Measurements from ENCODE around the gene ZNF311. TPM values are rescaled to one million over a fixed set of nuclear protein-coding genes. Genes with fewer than 3 reads are reported as not detected.
A peak's percentile ranks its signal among the peaks of the same experiment; 100 is the strongest.

ZNF311 gene
- total RNA-seq (1 to 10 TPM in 1 of 6 donors, under 1 TPM in 5; 0.19 to 1.2 (median 0.35) TPM), polyA plus RNA-seq (1 to 10 TPM in 1 of 2 donors, under 1 TPM in 1; 0.92 to 1.1 TPM)

DNA sequence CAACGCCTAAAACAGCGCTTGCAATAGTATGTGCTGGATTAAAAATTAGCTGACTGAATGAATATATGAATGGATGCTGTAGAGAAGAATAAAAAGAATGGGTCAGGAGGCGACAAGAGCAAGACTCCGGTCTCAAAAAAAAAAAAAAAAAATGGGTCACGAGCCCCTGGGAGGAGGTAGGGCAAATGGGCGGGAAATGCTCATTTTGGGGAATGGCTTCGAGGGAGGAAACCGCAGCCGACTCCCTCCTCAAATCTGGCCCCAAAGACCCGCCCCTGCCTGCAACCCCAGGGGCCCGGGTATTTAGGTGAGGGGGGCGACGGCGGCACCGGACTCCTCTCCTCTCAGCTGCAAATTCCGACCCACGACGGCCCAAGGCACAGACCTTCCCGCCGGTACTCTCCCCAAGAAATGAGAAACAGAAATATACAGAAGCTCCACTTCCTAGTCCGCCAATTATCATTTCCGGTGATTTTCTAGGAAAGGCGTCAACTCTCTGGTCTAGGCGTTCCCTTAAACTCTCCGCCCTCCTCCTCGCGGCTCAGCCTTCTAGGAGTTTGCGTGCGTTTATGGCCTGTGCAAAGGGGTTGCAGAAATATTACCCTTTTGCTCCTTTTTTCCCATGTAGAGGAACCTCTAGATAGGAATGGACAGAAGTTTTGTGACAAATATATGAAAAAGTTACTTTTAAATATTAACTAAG lies at the start of gene ZNF311:
ZNF311 (minus strand) TSS at position 133 of the 703 bp plus-strand sequence. CDS start 1,361 bp downstream, outside the sequence.
- Histone ChIP-seq H3K27ac (no peak within 1 kb of the TSS), H3K36me3 (no peaks in the 10 kb centered on the region), H3K4me1 (peaks cover 0 to 4% (median 3%) of the 10 kb centered on the region in 3 donors), H3K4me3 (peak within 1 kb of the TSS; percentile 28 to 56 (median 43)), H3K9me3 (no peaks in the 10 kb centered on the region), H3K27me3 (peaks cover 0 to 10% (median 0%) of the 10 kb centered on the region in 4 donors)
- intact Hi-C loops (cut with DNase I): no loop called here
- WGBS, 2 donors: 8 to 10% methylated on average over 29 of the region's 29 CpGs
- TF ChIP-seq, protein P1, sequence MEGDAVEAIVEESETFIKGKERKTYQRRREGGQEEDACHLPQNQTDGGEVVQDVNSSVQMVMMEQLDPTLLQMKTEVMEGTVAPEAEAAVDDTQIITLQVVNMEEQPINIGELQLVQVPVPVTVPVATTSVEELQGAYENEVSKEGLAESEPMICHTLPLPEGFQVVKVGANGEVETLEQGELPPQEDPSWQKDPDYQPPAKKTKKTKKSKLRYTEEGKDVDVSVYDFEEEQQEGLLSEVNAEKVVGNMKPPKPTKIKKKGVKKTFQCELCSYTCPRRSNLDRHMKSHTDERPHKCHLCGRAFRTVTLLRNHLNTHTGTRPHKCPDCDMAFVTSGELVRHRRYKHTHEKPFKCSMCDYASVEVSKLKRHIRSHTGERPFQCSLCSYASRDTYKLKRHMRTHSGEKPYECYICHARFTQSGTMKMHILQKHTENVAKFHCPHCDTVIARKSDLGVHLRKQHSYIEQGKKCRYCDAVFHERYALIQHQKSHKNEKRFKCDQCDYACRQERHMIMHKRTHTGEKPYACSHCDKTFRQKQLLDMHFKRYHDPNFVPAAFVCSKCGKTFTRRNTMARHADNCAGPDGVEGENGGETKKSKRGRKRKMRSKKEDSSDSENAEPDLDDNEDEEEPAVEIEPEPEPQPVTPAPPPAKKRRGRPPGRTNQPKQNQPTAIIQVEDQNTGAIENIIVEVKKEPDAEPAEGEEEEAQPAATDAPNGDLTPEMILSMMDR (IDR thresholded peaks at IDR 0.05): no peak
- DNase-seq (peak in 5 of 6 donors; percentile 47 to 75 (median 51)), ATAC-seq (peak; percentile 98 to 100 (median 100)), FAIRE-seq (peak; percentile 66)

DNA sequence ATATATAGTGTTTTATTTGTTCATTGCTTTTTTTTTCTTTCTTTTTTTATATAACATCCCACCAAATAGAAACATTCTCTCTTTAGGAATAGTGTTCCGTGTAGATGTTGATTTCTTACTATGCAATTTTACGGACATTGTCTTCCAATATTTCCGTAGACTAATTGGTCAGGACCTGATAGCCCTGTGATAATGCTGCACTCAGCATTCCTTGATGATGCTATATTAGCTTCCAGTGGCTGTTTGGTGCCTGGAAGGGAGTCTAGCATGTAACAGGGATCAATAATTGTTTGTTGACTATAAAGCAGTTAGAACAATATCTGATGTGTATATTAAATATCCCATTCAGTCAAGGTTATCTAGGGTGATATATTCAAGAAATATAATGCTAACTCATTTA lies 46.6 kb upstream of the ZNF311 start:
- FAIRE-seq (no peak), ATAC-seq (no peak), DNase-seq (no peak)
- peaks cover 0 to 4% (median 0%) of the 10 kb centered on the region in 4 donors for H3K9me3 ChIP-seq
- no peaks in the 10 kb centered on the region for H3K36me3 ChIP-seq
- WGBS, 2 donors: 57 to 75% methylated on average over 3 of the region's 3 CpGs
- H3K4me3 ChIP-seq: no peak overlapping the region
- H3K27me3 ChIP-seq: peaks cover 0 to 19% (median 0%) of the 10 kb centered on the region in 4 donors
- no peak overlapping the region for H3K27ac ChIP-seq
- TF ChIP-seq, protein P1 (IDR thresholded peaks at IDR 0.05): no peak
- intact Hi-C loops (cut with DNase I): no loop called here
- H3K4me1 ChIP-seq: no peaks in the 10 kb centered on the region

DNA sequence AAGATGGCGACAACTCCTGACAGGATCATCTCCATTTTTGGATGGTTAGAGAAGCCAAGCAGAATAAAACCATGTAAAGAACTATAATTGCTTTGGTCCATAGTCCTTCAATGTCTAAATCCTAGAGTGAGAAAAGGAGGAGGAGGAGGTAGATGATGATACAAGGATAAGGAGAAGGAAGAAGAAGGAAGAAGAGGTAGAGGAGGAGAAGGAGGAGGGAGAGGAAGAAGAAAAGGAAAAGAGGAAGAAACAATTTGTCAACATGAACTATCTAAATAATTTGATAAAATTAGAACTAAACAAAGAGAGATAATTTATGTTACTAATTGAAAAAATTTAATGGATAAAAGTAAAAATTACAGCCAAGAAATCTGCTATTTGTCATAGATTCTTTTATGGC lies 40.0 kb upstream of the ZNF311 start, which contains the start of gene OR2W1:
OR2W1 (minus strand) TSS at position 101 of the 400 bp plus-strand sequence; CDS start at position 101, 0 bp downstream.
- Histone ChIP-seq H3K36me3 (no peaks in the 10 kb centered on the region), H3K9me3 (no peaks in the 10 kb centered on the region)

DNA sequence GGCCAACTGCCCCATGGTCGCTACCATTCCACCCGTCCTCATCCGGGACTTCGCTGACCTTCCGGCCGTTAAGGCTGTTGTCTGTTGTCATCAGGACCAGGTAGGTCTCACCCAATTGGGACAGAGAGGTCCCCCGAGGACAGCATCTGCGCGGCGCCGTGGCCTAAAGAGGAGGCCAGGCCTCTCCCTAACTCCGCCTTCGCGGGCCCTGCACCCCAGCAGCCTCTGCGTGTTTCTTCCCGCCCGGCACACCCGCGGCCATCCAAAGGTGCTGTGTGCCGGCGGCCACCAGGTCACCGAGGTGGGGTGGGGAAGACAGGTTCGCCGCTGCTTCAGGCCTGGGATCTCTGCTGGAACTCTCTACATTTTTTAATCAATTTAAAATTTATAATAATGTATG lies 30.8 kb upstream of the ZNF311 start:
- Histone ChIP-seq H3K4me1 (no peaks in the 10 kb centered on the region), H3K9me3 (no peaks in the 10 kb centered on the region), H3K27me3 (peaks cover 0 to under 1% (median 0%) of the 10 kb centered on the region in 4 donors), H3K27ac (no peak overlapping the region), H3K4me3 (no peak overlapping the region), H3K36me3 (no peaks in the 10 kb centered on the region)
- WGBS, 2 donors: 82 to 87% methylated on average over 24 of the region's 24 CpGs
- no peak for FAIRE-seq
- no peak for ATAC-seq
- intact Hi-C loops (cut with DNase I): no loop called here
- TF ChIP-seq, protein P1 (IDR thresholded peaks at IDR 0.05): no peak
- DNase-seq: peak in 1 of 6 donors; percentile 30

More for the DNA sequence above, 40.0 kb upstream of the ZNF311 start, which contains the start of gene OR2W1:
- intact Hi-C loops (cut with DNase I): no loop called here
- ATAC-seq (no peak), FAIRE-seq (no peak), DNase-seq (no peak)
- no peak within 1 kb of the TSS for H3K27ac ChIP-seq
- H3K4me1 ChIP-seq: no peaks in the 10 kb centered on the region
- TF ChIP-seq, protein P1 (IDR thresholded peaks at IDR 0.05): no peak
- 47 to 63% methylated on average over 1 of the region's 1 CpG for WGBS, 2 donors
- H3K27me3 ChIP-seq: peaks cover 0 to 41% (median 0%) of the 10 kb centered on the region in 4 donors
- H3K4me3 ChIP-seq: no peak within 1 kb of the TSS

DNA sequence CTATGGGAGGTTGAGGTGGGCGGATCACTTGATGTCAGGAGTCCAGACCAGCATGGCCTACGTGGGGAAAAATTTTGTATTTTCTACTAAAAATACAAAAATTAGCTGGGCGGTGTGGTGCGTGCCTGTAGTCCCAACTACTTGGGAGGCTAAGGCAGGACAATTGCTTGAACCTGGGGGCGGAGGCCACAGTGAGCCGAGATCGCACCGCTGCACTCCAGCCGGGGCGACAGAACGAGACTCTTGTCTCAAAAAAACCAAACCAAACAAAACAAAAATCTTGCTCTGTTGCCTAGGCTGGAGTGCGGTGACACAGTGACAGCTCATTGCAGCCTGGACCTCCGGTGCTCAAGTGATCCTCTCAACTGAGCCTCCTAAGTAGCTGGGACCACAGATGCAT lies 23.7 kb upstream of the ZNF311 start:
- no peak for ATAC-seq
- TF ChIP-seq, protein P1 (IDR thresholded peaks at IDR 0.05): no peak
- FAIRE-seq: no peak
- DNase-seq: no peak
- 80 to 85% methylated on average over 13 of the region's 13 CpGs for WGBS, 2 donors
- Histone ChIP-seq H3K27ac (no peak overlapping the region), H3K36me3 (no peaks in the 10 kb centered on the region), H3K9me3 (no peaks in the 10 kb centered on the region), H3K27me3 (peaks cover 0 to 17% (median 4%) of the 10 kb centered on the region in 4 donors), H3K4me3 (no peak overlapping the region), H3K4me1 (no peaks in the 10 kb centered on the region)
- intact Hi-C loops (cut with DNase I): no loop called here
